C1 segment of cervical spinal cord (tissue), 14 donors: ENCODE results near the gene STRBP.
A peak's percentile ranks its signal among the peaks of the same experiment; 100 is the strongest.

Source experiments
- DNase-seq, 14 donors: peaks; one replicate each; lab custom pipeline; 2025; lab: John Stamatoyannopoulos, UW

The STRBP gene

GRCh38 chr9:123131258-123131657 lies 137.1 kb downstream of the STRBP start:
- no peak for DNase-seq

- DNase-seq = no peak
Observed at GRCh38 chr9:123129423-123129822, 139.0 kb downstream of the STRBP start.

- DNase-seq = no peak
Observed at GRCh38 chr9:123128591-123128990, 139.8 kb downstream of the STRBP start.

GRCh38 chr9:123127512-123128075 lies 140.8 kb downstream of the STRBP start:
- no peak for DNase-seq

GRCh38 chr9:123121457-123121856 lies 146.9 kb downstream of the STRBP start:
- DNase-seq = no peak

GRCh38 chr9:123120953-123121352 lies 147.4 kb downstream of the STRBP start:
- no peak for DNase-seq

GRCh38 chr9:123120131-123120530 lies 148.3 kb downstream of the STRBP start:
- DNase-seq = no peak

GRCh38 chr9:123119566-123119965 lies 148.8 kb downstream of the STRBP start:
- DNase-seq = peak in 1 of 14 donors; percentile 50

- no peak for DNase-seq
Observed at GRCh38 chr9:123116036-123116435, 152.3 kb downstream of the STRBP start.

- DNase-seq = peak in 4 of 14 donors; percentile 47 to 58 (median 56)
Observed at GRCh38 chr9:123115146-123115913, 153.1 kb downstream of the STRBP start.

GRCh38 chr9:123113185-123113584 lies 155.2 kb downstream of the STRBP start:
- no peak for DNase-seq

GRCh38 chr9:123112015-123112975 lies 156.1 kb downstream of the STRBP start:
- peak in 8 of 14 donors; percentile 17 to 78 (median 36) for DNase-seq

- peak in 2 of 14 donors; percentile 20 to 75 for DNase-seq
Observed at GRCh38 chr9:123111427-123112014, 156.9 kb downstream of the STRBP start.

- DNase-seq = no peak
Observed at GRCh38 chr9:123109540-123110279, 158.7 kb downstream of the STRBP start.

- DNase-seq = no peak
Observed at GRCh38 chr9:123108976-123109375, 159.4 kb downstream of the STRBP start.

- DNase-seq = no peak
Observed at GRCh38 chr9:123107639-123108285, 160.6 kb downstream of the STRBP start.

- no peak for DNase-seq
Observed at GRCh38 chr9:123105490-123105889, 162.9 kb downstream of the STRBP start.

GRCh38 chr9:123104807-123105206 lies 163.6 kb downstream of the STRBP start:
- DNase-seq = no peak

- DNase-seq = peak in 1 of 14 donors; percentile 46
Observed at GRCh38 chr9:123102375-123103113, 165.8 kb downstream of the STRBP start.

GRCh38 chr9:123099548-123099947 lies 168.8 kb downstream of the STRBP start:
- no peak for DNase-seq
